Neural crest cell (in vitro differentiated cells): ENCODE results near the gene CDH23. TPM values are rescaled to one million over a fixed set of nuclear protein-coding genes. Genes with fewer than 3 reads are reported as not detected.
A peak's percentile ranks its signal among the peaks of the same experiment; 100 is the strongest.

Experiments used
- DNase-seq: peaks from one replicate; pipeline ENCODE4 v3.0.0; 2021; ENCODE audit warnings: low read depth, mixed read lengths, low spot score
- H3K27ac Mint-ChIP-seq: one replicate; pipeline ENCODE4 v1.8.0; 2021; ENCODE audit warnings: mild to moderate bottlenecking, mixed read lengths; ENCODE audit not compliant: unreplicated experiment
- H3K27me3 Mint-ChIP-seq: 2 replicates; pipeline ENCODE4 v1.8.0; 2021; ENCODE audit warnings: low read depth, mild to moderate bottlenecking, mixed read lengths
- H3K36me3 Mint-ChIP-seq: 2 replicates; pipeline ENCODE4 v1.8.0; 2021; ENCODE audit warnings: low read depth, mild to moderate bottlenecking, mixed read lengths
- H3K4me1 Mint-ChIP-seq: 2 replicates; pipeline ENCODE4 v1.8.0; 2021; ENCODE audit warnings: mixed read lengths
- H3K4me3 Mint-ChIP-seq: one replicate; pipeline ENCODE4 v1.8.0; 2021; ENCODE audit warnings: mild to moderate bottlenecking, mixed read lengths
- H3K9me3 Mint-ChIP-seq: 2 replicates; pipeline ENCODE4 v1.8.0; 2021; ENCODE audit warnings: mixed read lengths
- CTCF ChIP-seq: fragments of 200-600 bp; sonication (generic); conservative IDR thresholded peaks from 2 replicates; pipeline ENCODE4 v1.5.0; 2021; ENCODE audit warnings: antibody characterized with exemption, mild to moderate bottlenecking
- total RNA-seq: library from RNA; stranded (reverse); gene quantifications from 2 replicates; pipeline ENCODE4 v1.2.1, GENCODE V29; 2021

The CDH23 gene
- total RNA-seq, 1 donor from 2014 or later: 2.6 TPM

- Mint-ChIP-seq H3K4me3 (no peak overlapping the region), H3K36me3 (no peaks in the 10 kb centered on the region), H3K27me3 (peaks cover 4% of the 10 kb centered on the region), H3K4me1 (peaks cover 41% of the 10 kb centered on the region), H3K27ac (no peak overlapping the region), H3K9me3 (no peaks in the 10 kb centered on the region)
- no peak for TF ChIP-seq CTCF
- DNase-seq: no peak
Measured at GRCh38 chr10:71611131-71611530, 214.4 kb downstream of the CDH23 start.

- DNase-seq: no peak
- peaks cover 4% of the 10 kb centered on the region for H3K27me3 Mint-ChIP-seq
- H3K36me3 Mint-ChIP-seq: no peaks in the 10 kb centered on the region
- no peak overlapping the region for H3K27ac Mint-ChIP-seq
- no peak for TF ChIP-seq CTCF
- no peak overlapping the region for H3K4me3 Mint-ChIP-seq
- H3K4me1 Mint-ChIP-seq: peaks cover 34% of the 10 kb centered on the region
- H3K9me3 Mint-ChIP-seq: no peaks in the 10 kb centered on the region
Measured at GRCh38 chr10:71611709-71612422, 215.1 kb downstream of the CDH23 start.

DNA sequence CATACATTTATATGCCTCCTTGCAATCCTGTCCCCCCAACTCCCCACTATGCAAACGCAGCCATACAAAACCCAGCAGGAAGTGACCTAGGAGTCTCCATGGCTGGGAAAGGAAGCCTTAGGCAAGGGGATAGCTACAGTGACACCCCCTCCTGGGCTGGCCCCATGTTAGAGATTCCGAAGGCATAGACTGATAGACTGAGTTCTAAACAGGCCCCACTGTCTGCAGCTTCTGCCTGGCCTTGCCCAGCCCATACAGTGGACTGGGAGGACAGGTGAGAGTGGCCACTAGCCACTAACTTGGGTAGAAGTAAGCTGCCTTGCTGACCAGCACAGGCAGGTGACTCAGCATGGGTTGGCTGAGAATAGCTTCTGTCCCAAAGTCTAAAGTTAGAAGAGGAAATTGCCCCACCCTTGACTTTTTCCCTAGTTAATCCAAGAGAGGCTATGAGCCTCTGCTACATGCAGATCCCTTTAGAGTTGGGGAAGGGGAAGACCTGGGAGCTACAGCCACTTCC lies 216.6 kb downstream of the CDH23 start:
- no peaks in the 10 kb centered on the region for H3K36me3 Mint-ChIP-seq
- peaks cover 31% of the 10 kb centered on the region for H3K4me1 Mint-ChIP-seq
- H3K27me3 Mint-ChIP-seq: peaks cover 4% of the 10 kb centered on the region
- peak overlapping the region; percentile 76 for H3K27ac Mint-ChIP-seq
- no peaks in the 10 kb centered on the region for H3K9me3 Mint-ChIP-seq
- no peak for TF ChIP-seq CTCF
- no peak for DNase-seq
- H3K4me3 Mint-ChIP-seq: no peak overlapping the region

GRCh38 chr10:71613877-71614276 lies 217.2 kb downstream of the CDH23 start:
- Mint-ChIP-seq H3K27ac (no peak overlapping the region), H3K27me3 (peaks cover 4% of the 10 kb centered on the region), H3K4me1 (peaks cover 25% of the 10 kb centered on the region), H3K4me3 (no peak overlapping the region), H3K9me3 (no peaks in the 10 kb centered on the region), H3K36me3 (no peaks in the 10 kb centered on the region)
- TF ChIP-seq CTCF: no peak
- DNase-seq: no peak

DNA sequence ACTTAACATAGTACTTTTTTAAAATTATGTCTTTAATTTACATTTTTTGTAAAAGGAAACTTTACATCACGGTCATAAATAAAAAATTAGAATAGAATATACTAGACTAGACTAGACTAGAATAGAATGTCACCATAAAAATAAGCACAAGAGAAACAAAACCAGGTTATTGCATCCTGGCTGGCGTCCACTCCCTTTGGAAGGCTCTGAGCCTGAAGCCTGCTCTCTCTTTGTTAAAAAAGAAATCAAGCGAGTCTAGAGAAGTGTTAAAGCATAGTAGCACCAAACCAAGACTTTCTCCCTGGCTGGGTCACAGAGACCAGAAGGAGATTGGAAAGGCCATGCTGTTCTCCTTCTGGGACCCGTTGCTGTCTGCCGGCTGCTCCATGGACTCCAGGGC lies 218.2 kb downstream of the CDH23 start:
- H3K9me3 Mint-ChIP-seq: no peaks in the 10 kb centered on the region

More for the DNA sequence above, 218.2 kb downstream of the CDH23 start:
- Mint-ChIP-seq H3K27ac (no peak overlapping the region), H3K4me1 (peaks cover 18% of the 10 kb centered on the region), H3K36me3 (no peaks in the 10 kb centered on the region), H3K27me3 (peaks cover 4% of the 10 kb centered on the region), H3K4me3 (no peak overlapping the region)
- no peak for TF ChIP-seq CTCF
- no peak for DNase-seq
